Endothelial cell of umbilical vein (primary cell): ENCODE results near the gene ATP8A2.

Source experiments
- EZH2 ChIP-seq: IDR thresholded peaks from 2 replicates; pipeline ENCODE4 v1.6.1; 2012; ENCODE audit warnings: borderline replicate concordance, low read depth, mild to moderate bottlenecking, moderate library complexity, low read length, inconsistent platforms; ENCODE audit not compliant: severe bottlenecking
- GATA2 ChIP-seq: IDR thresholded peaks from 2 replicates; pipeline ENCODE4 v1.7.0; 2011; ENCODE audit warnings: low read depth, mild to moderate bottlenecking, moderate library complexity, mixed read lengths, low read length; ENCODE audit not compliant: insufficient read length, insufficient read depth
- MYC ChIP-seq: IDR thresholded peaks from one replicate; pipeline ENCODE4 v1.6.1; 2011; ENCODE audit warnings: mild to moderate bottlenecking, low read depth, low read length
- POLR2A ChIP-seq: IDR thresholded peaks from 2 replicates; pipeline ENCODE4 v1.6.1; 2012; ENCODE audit warnings: low read depth, mild to moderate bottlenecking, control low read depth, low read length
- POLR2AphosphoS5 ChIP-seq: IDR thresholded peaks from 2 replicates; pipeline ENCODE4 v1.6.1; 2012; ENCODE audit warnings: low read depth, mild to moderate bottlenecking, control low read depth, low read length, moderate library complexity; ENCODE audit not compliant: insufficient read depth
- TF ChIP-seq, protein P1 (sequence below), 2 donors: IDR thresholded peaks; 1 replicate in 1 of 2; 2 replicates in 1 of 2; pipeline ENCODE4 v1.5.1; 2011; ENCODE audit warnings: low read length in 2 of 2, mild to moderate bottlenecking in 2 of 2, moderate library complexity in 2 of 2, control low read depth in 1 of 2, inconsistent platforms in 1 of 2, low read depth in 1 of 2; ENCODE audit not compliant: insufficient read depth in 1 of 2; ENCODE audit errors: extremely low read depth in 1 of 2
- TF ChIP-seq, protein P2 (sequence below): IDR thresholded peaks from 2 replicates; pipeline ENCODE4 v1.6.1; 2011; ENCODE audit not compliant: insufficient read depth, insufficient read length

DNA sequence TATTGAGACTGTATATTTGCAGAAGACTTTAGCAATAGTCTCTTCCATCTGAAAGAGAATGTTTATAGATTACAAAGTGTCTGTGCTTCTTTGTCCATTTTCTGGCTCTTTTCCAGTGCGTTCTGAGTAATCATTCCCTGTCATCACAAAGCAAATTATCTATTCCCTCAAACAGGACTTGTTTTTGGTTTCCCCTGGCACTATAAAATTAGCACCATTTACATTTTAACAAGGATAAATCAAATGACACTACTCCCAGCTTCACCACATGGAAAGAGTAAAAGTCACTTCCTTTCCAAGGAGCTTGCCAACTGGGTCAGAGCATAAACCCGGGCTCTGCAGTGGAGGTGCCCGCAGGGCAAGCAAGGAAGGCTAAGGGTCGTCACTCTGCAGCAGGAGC, 591.9 kb downstream of the ATP8A2 start:
- TF ChIP-seq GATA2 = no peak
- TF ChIP-seq, protein P1, sequence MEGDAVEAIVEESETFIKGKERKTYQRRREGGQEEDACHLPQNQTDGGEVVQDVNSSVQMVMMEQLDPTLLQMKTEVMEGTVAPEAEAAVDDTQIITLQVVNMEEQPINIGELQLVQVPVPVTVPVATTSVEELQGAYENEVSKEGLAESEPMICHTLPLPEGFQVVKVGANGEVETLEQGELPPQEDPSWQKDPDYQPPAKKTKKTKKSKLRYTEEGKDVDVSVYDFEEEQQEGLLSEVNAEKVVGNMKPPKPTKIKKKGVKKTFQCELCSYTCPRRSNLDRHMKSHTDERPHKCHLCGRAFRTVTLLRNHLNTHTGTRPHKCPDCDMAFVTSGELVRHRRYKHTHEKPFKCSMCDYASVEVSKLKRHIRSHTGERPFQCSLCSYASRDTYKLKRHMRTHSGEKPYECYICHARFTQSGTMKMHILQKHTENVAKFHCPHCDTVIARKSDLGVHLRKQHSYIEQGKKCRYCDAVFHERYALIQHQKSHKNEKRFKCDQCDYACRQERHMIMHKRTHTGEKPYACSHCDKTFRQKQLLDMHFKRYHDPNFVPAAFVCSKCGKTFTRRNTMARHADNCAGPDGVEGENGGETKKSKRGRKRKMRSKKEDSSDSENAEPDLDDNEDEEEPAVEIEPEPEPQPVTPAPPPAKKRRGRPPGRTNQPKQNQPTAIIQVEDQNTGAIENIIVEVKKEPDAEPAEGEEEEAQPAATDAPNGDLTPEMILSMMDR (IDR thresholded peaks at IDR 0.05; ENCODE audit: extremely low read depth in 1 of 2, insufficient read depth in 1 of 2, low read depth in 1 of 2, low read length in 2 of 2) = no peak
- TF ChIP-seq POLR2AphosphoS5 = no peak
- no peak for TF ChIP-seq POLR2A
- TF ChIP-seq EZH2 = no peak
- TF ChIP-seq, protein P2, sequence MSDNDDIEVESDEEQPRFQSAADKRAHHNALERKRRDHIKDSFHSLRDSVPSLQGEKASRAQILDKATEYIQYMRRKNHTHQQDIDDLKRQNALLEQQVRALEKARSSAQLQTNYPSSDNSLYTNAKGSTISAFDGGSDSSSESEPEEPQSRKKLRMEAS = no peak
- no peak for TF ChIP-seq MYC
